Epithelial cell of esophagus (primary cell): ENCODE measurements around the gene TGM2.

Source experiments
- DNase-seq: peaks from one replicate; pipeline ENCODE4 v3.0.0; 2010; ENCODE audit warnings: low read depth
- H3K4me3 ChIP-seq: 2 replicates; pipeline ENCODE4 v1.5.1; 2011; ENCODE audit warnings: mild to moderate bottlenecking, low read length, control low read depth
- TF ChIP-seq, protein P1 (sequence below): IDR thresholded peaks from 2 replicates; pipeline ENCODE4 v1.5.1; 2011; ENCODE audit warnings: low read depth, mild to moderate bottlenecking, low read length, control low read depth, inconsistent platforms; ENCODE audit not compliant: insufficient read depth; ENCODE audit errors: missing control alignments

TGM2 gene

DNA sequence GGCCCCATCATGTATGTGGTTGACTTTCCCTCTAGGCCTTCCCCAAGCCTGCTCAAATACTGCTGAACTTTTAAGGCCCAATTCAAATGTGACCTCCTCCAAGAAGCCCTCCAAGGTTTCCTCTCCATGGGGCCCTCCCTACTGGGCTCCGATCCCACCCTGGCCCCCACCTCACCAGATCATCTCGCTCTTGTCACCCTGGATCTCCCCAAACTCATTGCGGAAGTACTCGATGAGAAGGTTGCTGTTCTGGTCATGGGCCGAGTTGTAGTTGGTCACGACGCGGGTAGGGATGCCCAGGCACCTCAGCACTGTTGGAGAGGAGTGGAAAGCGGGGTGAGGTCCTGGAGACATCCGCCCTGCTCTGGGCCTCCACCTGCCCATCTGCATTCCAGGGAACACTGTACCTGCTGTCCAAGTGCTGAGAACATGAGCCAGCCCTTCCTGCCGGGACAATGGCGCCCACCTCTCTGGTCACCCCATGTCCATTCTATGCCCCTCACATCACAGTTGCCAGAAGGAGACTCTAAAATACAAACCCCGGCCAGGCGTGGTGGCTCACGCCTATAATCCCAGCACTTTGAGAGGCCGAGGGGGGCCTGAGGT, 23.1 kb downstream of the TGM2 start:
- no peak overlapping the region for H3K4me3 ChIP-seq
- no peak for DNase-seq
- TF ChIP-seq, protein P1, sequence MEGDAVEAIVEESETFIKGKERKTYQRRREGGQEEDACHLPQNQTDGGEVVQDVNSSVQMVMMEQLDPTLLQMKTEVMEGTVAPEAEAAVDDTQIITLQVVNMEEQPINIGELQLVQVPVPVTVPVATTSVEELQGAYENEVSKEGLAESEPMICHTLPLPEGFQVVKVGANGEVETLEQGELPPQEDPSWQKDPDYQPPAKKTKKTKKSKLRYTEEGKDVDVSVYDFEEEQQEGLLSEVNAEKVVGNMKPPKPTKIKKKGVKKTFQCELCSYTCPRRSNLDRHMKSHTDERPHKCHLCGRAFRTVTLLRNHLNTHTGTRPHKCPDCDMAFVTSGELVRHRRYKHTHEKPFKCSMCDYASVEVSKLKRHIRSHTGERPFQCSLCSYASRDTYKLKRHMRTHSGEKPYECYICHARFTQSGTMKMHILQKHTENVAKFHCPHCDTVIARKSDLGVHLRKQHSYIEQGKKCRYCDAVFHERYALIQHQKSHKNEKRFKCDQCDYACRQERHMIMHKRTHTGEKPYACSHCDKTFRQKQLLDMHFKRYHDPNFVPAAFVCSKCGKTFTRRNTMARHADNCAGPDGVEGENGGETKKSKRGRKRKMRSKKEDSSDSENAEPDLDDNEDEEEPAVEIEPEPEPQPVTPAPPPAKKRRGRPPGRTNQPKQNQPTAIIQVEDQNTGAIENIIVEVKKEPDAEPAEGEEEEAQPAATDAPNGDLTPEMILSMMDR = no peak

DNA sequence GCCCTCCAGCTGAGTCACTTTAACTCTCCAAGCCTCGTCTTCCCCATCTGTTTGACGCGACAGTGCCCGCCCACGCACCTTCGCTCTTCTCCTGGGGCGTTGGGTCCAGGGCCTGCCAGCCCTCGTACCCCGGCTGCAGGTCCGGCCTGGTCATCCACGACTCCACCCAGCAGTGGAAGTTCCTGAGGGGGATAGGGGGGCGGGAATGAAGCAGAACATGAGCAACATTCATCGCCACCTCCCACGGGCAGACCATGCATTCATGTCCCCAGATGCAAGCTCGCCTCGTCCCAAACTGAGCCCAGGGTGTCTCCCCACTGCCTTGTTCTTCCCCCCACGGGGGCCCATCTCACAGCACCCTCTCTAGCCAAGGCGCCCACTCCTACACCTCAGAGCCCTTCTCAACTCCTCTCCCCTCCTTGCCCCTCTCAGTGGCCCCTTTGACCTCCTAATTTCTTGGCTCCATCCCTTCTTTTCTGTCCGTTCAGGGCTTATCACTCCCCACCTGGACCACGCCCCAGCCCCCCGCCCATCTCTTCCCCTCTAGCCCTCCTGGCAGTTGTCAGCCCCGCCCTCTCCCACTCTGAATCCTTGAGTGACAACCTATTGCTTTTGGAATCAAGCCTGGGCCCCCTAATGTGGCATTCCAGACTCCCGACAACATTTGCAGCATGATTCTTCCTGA, 23.7 kb downstream of the TGM2 start:
- H3K4me3 ChIP-seq = no peak overlapping the region
- no peak for DNase-seq
- TF ChIP-seq, protein P1 = no peak

DNA sequence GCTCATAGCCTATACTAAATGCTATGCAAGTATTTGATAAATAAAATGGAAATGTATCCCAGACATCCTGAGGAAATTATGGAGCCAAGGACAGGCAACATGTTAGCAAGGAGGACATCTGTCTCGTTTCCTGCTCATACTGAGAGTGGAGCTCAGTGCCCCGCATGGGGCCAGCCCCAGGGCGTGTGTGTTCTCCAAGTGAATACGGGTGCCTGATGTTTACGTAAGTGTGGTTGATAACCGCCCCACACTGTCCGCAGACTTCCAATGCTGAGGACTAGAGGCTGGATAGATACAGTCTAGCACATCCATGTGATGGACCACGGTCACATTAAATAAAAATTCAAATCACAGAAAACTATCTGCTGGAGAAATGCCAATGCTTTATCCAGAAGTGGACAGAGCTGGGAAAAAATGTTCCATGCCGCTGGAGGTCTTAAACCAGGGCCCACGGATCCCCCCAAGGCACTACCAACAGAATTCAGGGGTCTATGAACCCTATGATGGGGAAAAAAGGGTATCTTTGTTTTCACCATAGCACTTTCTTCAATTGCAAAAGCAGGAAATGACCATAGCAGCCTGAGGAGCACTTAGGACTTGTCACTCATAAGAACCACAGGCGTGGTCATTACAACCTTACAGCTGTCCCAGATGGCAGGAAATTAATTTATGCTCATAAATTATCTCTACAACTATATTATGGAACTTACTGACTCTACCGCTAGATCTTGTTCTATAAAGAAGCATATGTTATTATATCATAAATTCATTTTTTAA, 24.9 kb downstream of the TGM2 start:
- no peak overlapping the region for H3K4me3 ChIP-seq
- TF ChIP-seq, protein P1 = no peak
- DNase-seq = no peak

DNA sequence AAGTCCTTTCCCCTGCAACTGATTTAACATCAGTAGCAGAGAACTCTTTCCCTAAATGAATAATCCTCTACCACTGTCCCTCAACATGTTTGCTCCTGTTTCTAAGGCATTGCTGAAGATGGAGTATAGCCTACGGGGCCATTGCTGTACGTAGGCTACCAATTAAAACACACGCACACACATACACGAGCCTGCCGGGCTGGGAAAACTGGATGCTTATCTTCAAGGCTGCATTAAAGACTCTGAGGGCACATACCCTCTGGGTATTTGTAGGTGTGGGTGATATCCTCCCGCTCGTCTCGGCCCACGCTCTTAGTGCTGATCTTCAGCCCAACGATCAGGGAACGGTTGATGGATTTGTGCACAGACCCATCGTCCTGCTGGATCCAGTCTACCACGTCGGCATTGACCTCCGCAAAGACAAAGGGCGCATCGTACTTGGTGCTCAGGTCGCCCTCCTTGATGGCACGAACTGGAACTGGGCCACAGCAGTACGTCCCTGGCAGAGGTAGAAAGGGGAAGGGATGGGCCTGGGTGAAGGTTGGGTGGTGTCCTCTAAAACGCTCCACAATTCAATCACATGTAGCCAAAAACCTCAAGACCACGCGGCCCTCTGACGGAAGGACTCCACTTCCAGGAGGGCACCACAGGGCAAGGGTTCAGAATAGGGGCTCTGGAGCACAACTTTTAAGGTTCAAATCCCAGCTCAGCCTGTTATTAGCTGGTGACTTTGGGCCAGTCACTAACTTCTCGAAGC, 25.7 kb downstream of the TGM2 start:
- DNase-seq = no peak
- TF ChIP-seq, protein P1 = no peak

DNA sequence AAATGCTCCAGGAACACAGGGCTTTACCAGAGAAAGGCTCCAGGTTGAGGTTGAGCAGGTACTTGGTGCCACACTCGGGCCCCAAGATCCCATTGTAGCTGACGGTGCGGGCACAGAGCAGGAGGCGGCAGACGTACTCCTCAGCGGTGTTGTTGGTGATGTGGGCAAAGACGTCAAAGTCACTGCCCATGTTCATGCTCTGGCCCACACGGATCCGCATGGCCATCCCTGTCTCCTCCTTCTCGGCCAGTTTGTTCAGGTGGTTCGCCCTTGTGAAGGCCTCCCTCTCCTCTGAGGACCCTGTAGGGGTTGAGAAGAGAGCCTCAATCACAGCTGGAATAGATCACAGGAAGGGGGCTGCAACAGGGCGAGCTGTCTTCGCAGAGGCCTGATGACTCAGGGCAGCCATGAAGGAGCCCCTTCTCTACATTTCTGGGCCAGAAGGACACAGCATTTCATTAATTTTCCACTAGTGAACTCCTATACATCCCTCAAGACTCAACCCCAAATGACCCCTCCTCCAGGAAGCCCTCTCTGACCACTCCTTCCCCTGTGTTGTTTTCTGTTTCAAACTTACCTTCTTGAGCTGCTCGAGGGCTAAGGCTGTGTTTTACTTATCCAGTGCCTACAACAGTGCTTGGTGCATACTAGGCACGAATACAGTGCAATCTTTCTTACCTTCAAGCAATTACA, 26.8 kb downstream of the TGM2 start:
- H3K4me3 ChIP-seq = no peak overlapping the region
- TF ChIP-seq, protein P1 = no peak
- DNase-seq = no peak

More for the DNA sequence above, 25.7 kb downstream of the TGM2 start:
- no peak overlapping the region for H3K4me3 ChIP-seq

DNA sequence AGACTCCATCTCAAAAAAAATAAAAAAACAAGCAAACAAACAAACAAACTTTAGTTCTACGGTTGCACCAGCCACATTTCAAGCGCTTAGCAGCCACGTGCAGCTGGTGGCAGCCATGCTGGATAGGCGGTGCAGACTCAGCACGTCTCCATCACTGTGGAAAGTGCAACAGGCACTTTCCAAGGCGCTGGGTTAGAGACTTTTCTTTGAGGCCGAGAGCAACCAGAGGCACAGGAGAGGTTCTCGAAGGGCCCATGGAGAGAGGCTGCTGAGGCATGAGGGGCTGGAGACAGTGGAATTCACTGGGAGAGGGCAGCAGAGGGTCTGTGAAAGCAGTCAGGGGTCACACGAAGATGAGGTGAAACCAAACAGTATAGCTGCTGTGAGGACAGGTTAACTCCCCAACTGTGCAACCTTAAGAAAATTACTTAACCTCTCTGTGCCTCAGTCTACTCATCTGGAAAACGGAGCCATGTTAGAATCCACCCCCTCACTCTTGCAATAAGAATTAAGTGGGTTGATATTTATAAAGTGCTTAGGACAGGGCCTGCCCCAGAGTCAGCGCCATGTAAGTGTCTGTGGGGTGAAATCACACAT, 27.5 kb downstream of the TGM2 start:
- no peak overlapping the region for H3K4me3 ChIP-seq
- TF ChIP-seq, protein P1 = no peak
- no peak for DNase-seq
